ENCODE results near the gene SORCS2.

Gene SORCS2

GRCh38 chr4:7252510-7253340 lies 60.4 kb downstream of the SORCS2 start:
- TF ChIP-seq RAD21 (IDR thresholded peaks at IDR 0.05; ENCODE audit: low read depth) = no peak
- no peak for TF ChIP-seq NFIC (IDR thresholded peaks at IDR 0.05)
- TF ChIP-seq, protein P1, sequence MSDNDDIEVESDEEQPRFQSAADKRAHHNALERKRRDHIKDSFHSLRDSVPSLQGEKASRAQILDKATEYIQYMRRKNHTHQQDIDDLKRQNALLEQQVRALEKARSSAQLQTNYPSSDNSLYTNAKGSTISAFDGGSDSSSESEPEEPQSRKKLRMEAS (IDR thresholded peaks at IDR 0.05) = no peak
- TF ChIP-seq CREB1 (IDR thresholded peaks at IDR 0.05; ENCODE audit: low read depth) = no peak
- TF ChIP-seq TAF1 (IDR thresholded peaks at IDR 0.05; ENCODE audit: low read depth) = no peak
- TF ChIP-seq TCF12 (IDR thresholded peaks at IDR 0.05; ENCODE audit: low read depth) = no peak
- no peak for TF ChIP-seq YY1 (IDR thresholded peaks at IDR 0.05; ENCODE audit: low read depth)

DNA sequence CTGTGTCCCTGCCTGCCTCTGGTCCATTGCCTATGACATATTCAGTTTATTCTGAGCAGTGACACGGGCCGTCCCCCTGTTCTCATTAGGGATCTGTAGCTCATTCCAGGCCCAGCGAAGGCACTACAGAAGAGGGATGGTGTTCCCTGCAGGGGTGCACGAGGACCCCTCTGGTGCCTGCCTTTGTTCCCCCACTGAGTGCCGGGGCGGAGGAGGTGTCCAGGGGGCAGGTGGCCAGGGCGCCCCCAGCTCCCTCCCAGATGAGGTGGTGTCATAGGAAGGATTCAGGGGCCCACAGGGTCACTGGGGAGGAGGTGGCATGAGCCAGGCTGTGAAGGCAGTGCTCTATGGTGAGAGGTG lies 61.0 kb downstream of the SORCS2 start:
- TF ChIP-seq YY1 (IDR thresholded peaks at IDR 0.05; ENCODE audit: low read depth) = no peak
- TF ChIP-seq NFIC (IDR thresholded peaks at IDR 0.05) = no peak
- no peak for TF ChIP-seq ZBTB7A (IDR thresholded peaks at IDR 0.05; ENCODE audit: low read depth)
- no peak for TF ChIP-seq CEBPB (IDR thresholded peaks at IDR 0.05)
- no peak for TF ChIP-seq FOXM1 (IDR thresholded peaks at IDR 0.05; ENCODE audit: borderline replicate concordance, low read depth)
- TF ChIP-seq TCF12 (IDR thresholded peaks at IDR 0.05; ENCODE audit: low read depth) = no peak
- no peak for TF ChIP-seq CREB1 (IDR thresholded peaks at IDR 0.05; ENCODE audit: low read depth)
- no peak for TF ChIP-seq USF1 (IDR thresholded peaks at IDR 0.05)
- TF ChIP-seq, protein P1 (IDR thresholded peaks at IDR 0.05) = no peak

DNA sequence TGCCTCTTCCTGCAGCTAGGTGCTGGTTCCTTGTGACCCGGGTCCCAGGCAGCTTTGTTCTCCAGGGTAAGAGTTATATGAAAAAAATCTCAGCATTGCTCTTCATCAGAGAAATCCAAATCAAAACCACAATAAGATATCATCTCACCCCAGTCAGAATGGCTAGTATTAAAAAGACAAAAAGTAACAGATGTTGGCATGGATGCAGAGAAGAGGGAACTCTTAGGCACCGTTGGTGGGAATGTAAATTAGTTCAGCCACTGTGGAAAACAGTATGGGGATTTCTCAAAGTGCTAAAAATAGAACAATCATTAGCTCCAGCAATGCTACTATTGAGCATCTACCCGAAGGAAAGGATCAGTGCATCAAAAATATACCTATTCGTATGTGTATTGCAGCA lies 61.5 kb downstream of the SORCS2 start:
- TF ChIP-seq REST (IDR thresholded peaks at IDR 0.05; ENCODE audit: low read depth) (no peak), TEAD4 (IDR thresholded peaks at IDR 0.05) (no peak)

GRCh38 chr4:7254736-7255487 lies 62.6 kb downstream of the SORCS2 start:
- TF ChIP-seq EGR1 (IDR thresholded peaks at IDR 0.05) = no peak
- TF ChIP-seq TCF12 (IDR thresholded peaks at IDR 0.05; ENCODE audit: low read depth) = no peak
- no peak for TF ChIP-seq YY1 (IDR thresholded peaks at IDR 0.05; ENCODE audit: low read depth)
- TF ChIP-seq EP300 (IDR thresholded peaks at IDR 0.05; ENCODE audit: borderline replicate concordance) = no peak
- no peak for TF ChIP-seq CEBPB (IDR thresholded peaks at IDR 0.05)
- TF ChIP-seq ZBTB7A (IDR thresholded peaks at IDR 0.05; ENCODE audit: low read depth) = no peak
- no peak for TF ChIP-seq TEAD4 (IDR thresholded peaks at IDR 0.05)
- TF ChIP-seq FOXM1 (IDR thresholded peaks at IDR 0.05; ENCODE audit: borderline replicate concordance, low read depth) = no peak
- no peak for TF ChIP-seq TAF1 (IDR thresholded peaks at IDR 0.05; ENCODE audit: low read depth)
- no peak for TF ChIP-seq USF1 (IDR thresholded peaks at IDR 0.05)
- no peak for TF ChIP-seq REST (IDR thresholded peaks at IDR 0.05; ENCODE audit: low read depth)
- TF ChIP-seq, protein P1 (IDR thresholded peaks at IDR 0.05) = no peak
- no peak for TF ChIP-seq RAD21 (IDR thresholded peaks at IDR 0.05; ENCODE audit: low read depth)
- TF ChIP-seq CREB1 (IDR thresholded peaks at IDR 0.05; ENCODE audit: low read depth) = no peak
- no peak for TF ChIP-seq NFIC (IDR thresholded peaks at IDR 0.05)

GRCh38 chr4:7255488-7255881 lies 63.1 kb downstream of the SORCS2 start:
- no peak for TF ChIP-seq CEBPB (IDR thresholded peaks at IDR 0.05)
- TF ChIP-seq FOXM1 (IDR thresholded peaks at IDR 0.05; ENCODE audit: borderline replicate concordance, low read depth) = no peak
- no peak for TF ChIP-seq ZBTB7A (IDR thresholded peaks at IDR 0.05; ENCODE audit: low read depth)
- no peak for TF ChIP-seq REST (IDR thresholded peaks at IDR 0.05; ENCODE audit: low read depth)
- TF ChIP-seq CREB1 (IDR thresholded peaks at IDR 0.05; ENCODE audit: low read depth) = no peak
- no peak for TF ChIP-seq TEAD4 (IDR thresholded peaks at IDR 0.05)
- no peak for TF ChIP-seq EP300 (IDR thresholded peaks at IDR 0.05; ENCODE audit: borderline replicate concordance)
- no peak for TF ChIP-seq TCF12 (IDR thresholded peaks at IDR 0.05; ENCODE audit: low read depth)
- TF ChIP-seq EGR1 (IDR thresholded peaks at IDR 0.05) = no peak
- TF ChIP-seq, protein P1 (IDR thresholded peaks at IDR 0.05) = no peak
- TF ChIP-seq YY1 (IDR thresholded peaks at IDR 0.05; ENCODE audit: low read depth) = no peak
- TF ChIP-seq TAF1 (IDR thresholded peaks at IDR 0.05; ENCODE audit: low read depth) = no peak
- TF ChIP-seq USF1 (IDR thresholded peaks at IDR 0.05) = no peak
- no peak for TF ChIP-seq NFIC (IDR thresholded peaks at IDR 0.05)
- TF ChIP-seq RAD21 (IDR thresholded peaks at IDR 0.05; ENCODE audit: low read depth) = no peak

Measured in Ishikawa (cell line).